Hepatocyte (in vitro differentiated cells): ENCODE data around the gene FSD2. TPM values are rescaled to one million over a fixed set of nuclear protein-coding genes. Genes with fewer than 3 reads are reported as not detected.

Source experiments
- DNase-seq: peaks from one replicate; pipeline ENCODE4 v3.0.0-alpha.2; 2016; ENCODE audit warnings: low spot score
- H2AFZ ChIP-seq: fragments of 200-600 bp; sonication (generic); 2 replicates; pipeline ENCODE4 v1.6.0; 2016; ENCODE audit warnings: antibody characterized with exemption, mild to moderate bottlenecking
- H3K27ac ChIP-seq: fragments of 200-600 bp; sonication (generic); 2 replicates; pipeline ENCODE4 v1.5.1; 2016; ENCODE audit warnings: mild to moderate bottlenecking
- H3K27me3 ChIP-seq: fragments of 200-600 bp; sonication (generic); 2 replicates; pipeline ENCODE4 v1.6.1; 2016
- H3K36me3 ChIP-seq: fragments of 200-600 bp; sonication (generic); replicated peaks from 2 replicates; pipeline ENCODE4 v1.5.1; 2016; ENCODE audit warnings: low read depth; ENCODE audit not compliant: insufficient read depth
- H3K4me1 ChIP-seq: fragments of 200-600 bp; sonication (generic); 2 replicates; pipeline ENCODE4 v1.5.1; 2016; ENCODE audit warnings: mild to moderate bottlenecking, moderate library complexity; ENCODE audit not compliant: insufficient read depth
- H3K4me2 ChIP-seq: fragments of 200-600 bp; sonication (generic); 2 replicates; pipeline ENCODE4 v1.6.0; 2016
- H3K4me3 ChIP-seq: fragments of 200-600 bp; sonication (generic); 2 replicates; pipeline ENCODE4 v1.5.1; 2016; ENCODE audit warnings: mild to moderate bottlenecking
- H3K79me2 ChIP-seq: fragments of 200-600 bp; sonication (generic); 2 replicates; pipeline ENCODE4 v1.6.0; 2017; ENCODE audit warnings: mild to moderate bottlenecking
- H3K9me2 ChIP-seq: fragments of 200-600 bp; sonication (generic); replicated peaks from 2 replicates; pipeline ENCODE4 v1.6.0; 2017; ENCODE audit warnings: mild to moderate bottlenecking; ENCODE audit not compliant: insufficient read depth
- H3K9me3 ChIP-seq: fragments of 200-600 bp; sonication (generic); 2 replicates; pipeline ENCODE4 v1.5.1; 2016; ENCODE audit warnings: low read depth, mild to moderate bottlenecking
- H4K20me1 ChIP-seq: fragments of 200-600 bp; sonication (generic); 2 replicates; pipeline ENCODE4 v1.6.0; 2016; ENCODE audit warnings: mild to moderate bottlenecking; ENCODE audit not compliant: insufficient read depth, poor library complexity, severe bottlenecking
- CTCF ChIP-seq: fragments of 200-600 bp; sonication (generic); IDR thresholded peaks from 2 replicates; pipeline ENCODE4 v1.5.1; 2016; ENCODE audit warnings: antibody characterized with exemption, mild to moderate bottlenecking; ENCODE audit not compliant: poor library complexity
- EZH2 ChIP-seq: fragments of 200-600 bp; sonication (generic); IDR thresholded peaks from 2 replicates; pipeline ENCODE4 v1.6.1; 2016; ENCODE audit warnings: antibody characterized with exemption, mild to moderate bottlenecking, borderline replicate concordance
- EZH2phosphoT487 ChIP-seq: fragments of 200-600 bp; sonication (generic); IDR thresholded peaks from one replicate; pipeline ENCODE4 v1.6.1; 2018; ENCODE audit warnings: antibody characterized with exemption, mild to moderate bottlenecking, low read depth, moderate library complexity; ENCODE audit not compliant: unreplicated experiment, severe bottlenecking
- WGBS: methylation state at CpG from one replicate; pipeline ENCODE4 v1.1.6; 2016; ENCODE audit warnings: low lambda C conversion rate; ENCODE audit errors: missing lambda C conversion rate; 5-methylcytosine and 5-hydroxymethylcytosine counted together
- polyA plus RNA-seq: library from polyadenylated mRNA; unstranded; fragments of >200 nt; fragmentation: Nextera tagmentation; extraction: Ambion mirVana; gene quantifications from 2 replicates; pipeline ENCODE4 v1.2.1, GENCODE V29; 2016
- total RNA-seq: library from RNA; depleted of rRNA; stranded (reverse); fragments of >200 nt; gene quantifications from 2 replicates; pipeline ENCODE4 v1.2.3, GENCODE V29; 2014

The FSD2 gene
- total and polyA plus RNA-seq, 2 experiments from 2014 or later: 0.06 TPM; not detected in 1

GRCh38 chr15:82839136-82839535 lies 33.3 kb upstream of the FSD2 start:
- no peaks in the 10 kb centered on the region for H3K36me3 ChIP-seq

GRCh38 chr15:82838096-82838735 lies 32.3 kb upstream of the FSD2 start:
- no peak for DNase-seq
- Histone ChIP-seq H2AFZ (no peak overlapping the region), H3K4me1 (no peaks in the 10 kb centered on the region), H4K20me1 (no peaks in the 10 kb centered on the region), H3K36me3 (no peaks in the 10 kb centered on the region), H3K9me2 (no peaks in the 10 kb centered on the region), H3K9me3 (no peaks in the 10 kb centered on the region), H3K27ac (no peak overlapping the region), H3K27me3 (no peaks in the 10 kb centered on the region), H3K79me2 (no peaks in the 10 kb centered on the region), H3K4me2 (no peak overlapping the region), H3K4me3 (no peak overlapping the region)
- WGBS: 96% methylated on average over 14 of the region's 14 CpGs
- TF ChIP-seq CTCF (no peak), EZH2phosphoT487 (no peak), EZH2 (no peak)

More at GRCh38 chr15:82839136-82839535, 33.3 kb upstream of the FSD2 start:
- Histone ChIP-seq H3K4me3 (no peak overlapping the region), H4K20me1 (no peaks in the 10 kb centered on the region), H3K27me3 (no peaks in the 10 kb centered on the region), H3K4me2 (no peak overlapping the region), H3K9me2 (no peaks in the 10 kb centered on the region), H3K4me1 (no peaks in the 10 kb centered on the region), H3K79me2 (no peaks in the 10 kb centered on the region), H3K9me3 (no peaks in the 10 kb centered on the region), H3K27ac (no peak overlapping the region), H2AFZ (no peak overlapping the region)
- no peak for DNase-seq
- TF ChIP-seq CTCF (no peak), EZH2 (no peak), EZH2phosphoT487 (no peak)

GRCh38 chr15:82835391-82835917 lies 29.6 kb upstream of the FSD2 start:
- H3K36me3 ChIP-seq: no peaks in the 10 kb centered on the region
- H3K4me3 ChIP-seq: no peak overlapping the region
- H4K20me1 ChIP-seq: no peaks in the 10 kb centered on the region
- no peaks in the 10 kb centered on the region for H3K9me2 ChIP-seq
- no peak for DNase-seq
- H3K27ac ChIP-seq: no peak overlapping the region
- TF ChIP-seq EZH2phosphoT487 (no peak), EZH2 (no peak), CTCF (no peak)
- no peaks in the 10 kb centered on the region for H3K79me2 ChIP-seq
- no peak overlapping the region for H2AFZ ChIP-seq
- WGBS: 98% methylated on average over 7 of the region's 7 CpGs
- no peaks in the 10 kb centered on the region for H3K4me1 ChIP-seq
- no peak overlapping the region for H3K4me2 ChIP-seq
- no peaks in the 10 kb centered on the region for H3K9me3 ChIP-seq
- no peaks in the 10 kb centered on the region for H3K27me3 ChIP-seq

GRCh38 chr15:82833362-82833682 lies 27.5 kb upstream of the FSD2 start:
- no peak overlapping the region for H3K27ac ChIP-seq
- no peak overlapping the region for H3K4me2 ChIP-seq
- no peaks in the 10 kb centered on the region for H3K4me1 ChIP-seq
- DNase-seq: no peak
- TF ChIP-seq EZH2phosphoT487 (no peak), EZH2 (no peak), CTCF (no peak)
- no peaks in the 10 kb centered on the region for H3K9me3 ChIP-seq
- H3K79me2 ChIP-seq: no peaks in the 10 kb centered on the region
- no peaks in the 10 kb centered on the region for H4K20me1 ChIP-seq
- no peaks in the 10 kb centered on the region for H3K27me3 ChIP-seq
- no peaks in the 10 kb centered on the region for H3K9me2 ChIP-seq
- H3K4me3 ChIP-seq: no peak overlapping the region
- H2AFZ ChIP-seq: no peak overlapping the region
- WGBS: 97% methylated on average over 4 of the region's 4 CpGs
- no peaks in the 10 kb centered on the region for H3K36me3 ChIP-seq
